Activated naive CD4-positive, alpha-beta T cell treated with anti-CD3 and anti-CD28 coated beads, Interleukin-2, amount 10 ng/mL, durations not matched to agents 7 days and 5 days (primary cell): Measurements from ENCODE around the gene MYL2.

ENCODE experiments used
- CTCF ChIA-PET: fragments of 350-600 bp; sonication (Branson Sonifier 250); formaldehyde crosslinking; loops from one replicate; lab custom pipeline; 2021; ENCODE audit warnings: antibody characterized with exemption; lab: Charles Lee
- DNase-seq: peaks from one replicate; pipeline ENCODE4 v3.0.0-alpha.2; 2020
- H3K27ac Mint-ChIP-seq: one replicate; pipeline ENCODE4 v1.8.0; 2021; ENCODE audit warnings: mild to moderate bottlenecking, moderate library complexity, mixed read lengths
- H3K27me3 Mint-ChIP-seq: one replicate; pipeline ENCODE4 v1.8.0; 2021; ENCODE audit warnings: mild to moderate bottlenecking, mixed read lengths
- H3K36me3 Mint-ChIP-seq: one replicate; pipeline ENCODE4 v1.8.0; 2021; ENCODE audit warnings: mixed read lengths
- H3K4me1 Mint-ChIP-seq: one replicate; pipeline ENCODE4 v1.8.0; 2021; ENCODE audit warnings: mixed read lengths
- H3K4me3 Mint-ChIP-seq: one replicate; pipeline ENCODE4 v1.8.0; 2021; ENCODE audit warnings: mild to moderate bottlenecking, moderate library complexity, mixed read lengths
- H3K9me3 Mint-ChIP-seq: one replicate; pipeline ENCODE4 v1.8.0; 2021; ENCODE audit warnings: mixed read lengths

The MYL2 gene

DNA sequence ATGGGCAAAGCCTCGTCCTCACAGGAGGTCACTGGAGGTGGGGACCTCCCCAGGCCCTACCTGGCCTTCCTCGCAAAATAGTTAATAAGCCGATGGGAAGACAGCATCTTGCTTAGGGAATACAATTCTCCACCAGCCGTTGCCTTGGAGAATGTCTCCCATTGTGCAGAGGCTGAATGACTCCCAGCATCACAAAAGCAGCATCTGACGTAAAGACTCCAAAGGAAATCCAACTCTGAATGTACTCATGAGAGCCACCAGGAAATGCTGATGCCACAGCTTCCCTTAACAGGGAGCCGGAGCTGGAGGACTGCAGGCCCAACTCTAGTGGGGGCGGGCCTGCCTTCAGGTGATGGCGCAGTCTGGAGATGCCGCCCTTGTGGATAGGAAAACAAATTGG, 58.0 kb downstream of the MYL2 start:
- no peaks in the 10 kb centered on the region for H3K36me3 Mint-ChIP-seq
- no peak for DNase-seq
- no peak overlapping the region for H3K27ac Mint-ChIP-seq
- H3K4me3 Mint-ChIP-seq: no peak overlapping the region
- CTCF ChIA-PET: no interaction called here
- no peaks in the 10 kb centered on the region for H3K9me3 Mint-ChIP-seq
- peaks cover 9% of the 10 kb centered on the region for H3K4me1 Mint-ChIP-seq
- peaks cover 4% of the 10 kb centered on the region for H3K27me3 Mint-ChIP-seq

DNA sequence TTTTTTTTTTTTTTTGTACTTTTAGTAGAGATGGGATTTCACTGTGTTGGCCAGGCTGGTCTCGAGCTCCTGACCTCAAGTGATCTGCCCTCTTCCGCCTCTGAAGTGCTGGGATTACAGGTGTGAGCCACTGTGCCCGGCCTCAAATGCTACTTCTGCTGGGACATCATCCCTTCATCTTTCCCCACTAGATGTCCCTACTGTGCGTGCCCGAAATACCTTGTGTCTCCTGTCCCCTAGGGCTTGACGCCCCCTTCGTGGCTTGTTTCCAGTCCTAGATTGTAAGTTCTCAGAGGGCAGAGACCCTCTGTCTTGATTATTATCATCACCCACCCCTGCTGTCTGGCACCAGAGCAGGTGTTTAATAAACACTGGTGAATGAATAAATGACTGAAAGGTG, 58.6 kb downstream of the MYL2 start:
- Mint-ChIP-seq H3K4me1 (peaks cover 9% of the 10 kb centered on the region), H3K4me3 (no peak overlapping the region), H3K27ac (no peak overlapping the region), H3K36me3 (no peaks in the 10 kb centered on the region), H3K27me3 (peaks cover 4% of the 10 kb centered on the region), H3K9me3 (no peaks in the 10 kb centered on the region)
- DNase-seq: no peak
- CTCF ChIA-PET: interaction anchor here (0.5 kb wide), 1 partner anchor 649 kb away, joined by 3 read pairs; no protein-coding TSS in a partner anchor
